ENCODE results near the gene CENPM. TPM values are rescaled to one million over a fixed set of nuclear protein-coding genes. Genes with fewer than 3 reads are reported as not detected.

Gene CENPM
- total RNA-seq, 4 donors from 2014 or later, result 2.4 to 3.2 TPM; not detected in 2

DNA sequence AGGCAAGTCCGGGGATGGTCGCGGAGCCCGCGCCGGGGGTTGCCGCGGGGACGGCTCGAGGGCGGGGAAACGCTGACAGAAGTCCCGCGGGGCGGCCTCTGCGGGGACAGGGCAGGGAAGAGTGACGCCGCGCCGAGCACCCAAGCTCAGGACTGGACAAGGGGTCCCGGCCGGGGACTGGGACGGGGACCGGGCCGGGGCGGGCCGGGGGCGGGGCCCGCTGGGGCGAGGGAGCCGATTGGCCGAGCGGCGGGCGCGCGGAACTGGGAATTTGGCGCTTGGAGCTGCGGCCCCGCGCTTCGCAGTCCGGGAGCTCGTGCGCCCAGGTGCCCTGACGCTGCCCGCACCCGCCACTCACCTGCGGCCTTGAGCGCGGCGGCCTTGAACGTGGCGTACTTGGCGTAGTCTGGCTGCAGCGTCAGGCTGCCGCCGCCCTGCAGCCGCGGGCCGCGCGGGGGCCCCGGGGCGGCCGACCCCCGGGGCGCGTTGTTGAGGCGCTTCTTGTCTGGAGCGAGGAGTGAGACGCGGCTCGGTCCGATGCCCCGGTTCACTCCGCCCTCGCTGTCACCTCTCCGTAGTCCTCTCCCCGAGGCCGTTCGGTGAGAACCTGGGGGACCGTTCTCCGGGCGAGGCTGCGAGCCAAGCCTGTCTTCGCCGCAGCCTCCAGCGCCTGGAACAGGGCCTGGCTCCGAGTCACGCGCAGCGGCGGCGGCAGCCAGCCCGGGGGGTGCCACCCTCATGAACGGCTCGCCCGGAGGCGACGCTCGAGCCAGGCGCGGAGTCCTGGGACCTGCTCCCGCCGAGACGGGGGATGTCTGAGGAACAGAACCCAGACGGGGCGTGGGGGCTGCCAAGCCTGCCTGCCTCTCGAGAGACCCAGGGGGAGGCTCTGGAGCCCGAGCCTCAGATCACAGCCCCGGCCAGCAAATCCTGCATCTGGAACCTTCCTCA, 36.6 kb downstream of the CENPM start:
- TF ChIP-seq CTCF (IDR thresholded peaks at IDR 0.05; ENCODE audit: low read depth), result no peak

DNA sequence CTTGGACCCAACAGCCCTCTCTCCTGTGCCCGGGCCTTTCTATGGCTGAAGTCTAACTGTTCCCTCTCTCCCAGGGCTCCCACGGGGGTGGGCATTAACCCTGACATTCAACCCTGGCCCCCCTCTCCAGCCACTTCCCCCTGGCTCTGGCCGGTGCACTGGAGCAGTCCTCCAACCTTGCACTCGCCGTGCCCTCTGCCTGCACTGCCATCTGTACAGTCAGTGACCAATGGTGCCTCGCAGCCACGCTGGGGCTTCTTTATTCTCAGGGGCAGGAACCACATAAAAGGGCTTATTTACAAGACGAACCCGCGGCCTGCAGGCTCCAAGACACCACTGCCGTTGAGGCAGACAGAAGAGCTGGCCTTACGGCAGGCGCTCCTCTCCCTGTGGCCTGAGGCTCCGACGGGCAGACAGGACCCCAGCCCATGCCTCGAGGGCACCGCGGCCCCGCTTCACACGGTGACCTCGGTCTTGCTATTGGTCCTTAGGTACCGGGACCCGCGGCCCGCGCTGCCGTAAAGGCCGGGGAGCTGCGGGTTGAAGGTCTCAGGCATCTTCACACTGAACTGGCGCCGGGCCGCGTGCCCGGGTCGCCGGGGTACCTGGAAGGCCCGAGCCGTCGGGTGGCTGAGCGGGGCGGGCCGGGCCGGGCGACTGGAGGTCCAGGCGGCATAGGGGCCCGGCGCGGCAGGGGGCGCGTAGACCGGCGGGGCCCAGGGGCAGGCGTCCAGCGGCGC, 37.5 kb downstream of the CENPM start:
- TF ChIP-seq CTCF (IDR thresholded peaks at IDR 0.05; ENCODE audit: low read depth), result no peak

GRCh38 chr22:41908411-41909309, 38.3 kb downstream of the CENPM start:
- no peak for TF ChIP-seq CTCF (IDR thresholded peaks at IDR 0.05; ENCODE audit: low read depth)

DNA sequence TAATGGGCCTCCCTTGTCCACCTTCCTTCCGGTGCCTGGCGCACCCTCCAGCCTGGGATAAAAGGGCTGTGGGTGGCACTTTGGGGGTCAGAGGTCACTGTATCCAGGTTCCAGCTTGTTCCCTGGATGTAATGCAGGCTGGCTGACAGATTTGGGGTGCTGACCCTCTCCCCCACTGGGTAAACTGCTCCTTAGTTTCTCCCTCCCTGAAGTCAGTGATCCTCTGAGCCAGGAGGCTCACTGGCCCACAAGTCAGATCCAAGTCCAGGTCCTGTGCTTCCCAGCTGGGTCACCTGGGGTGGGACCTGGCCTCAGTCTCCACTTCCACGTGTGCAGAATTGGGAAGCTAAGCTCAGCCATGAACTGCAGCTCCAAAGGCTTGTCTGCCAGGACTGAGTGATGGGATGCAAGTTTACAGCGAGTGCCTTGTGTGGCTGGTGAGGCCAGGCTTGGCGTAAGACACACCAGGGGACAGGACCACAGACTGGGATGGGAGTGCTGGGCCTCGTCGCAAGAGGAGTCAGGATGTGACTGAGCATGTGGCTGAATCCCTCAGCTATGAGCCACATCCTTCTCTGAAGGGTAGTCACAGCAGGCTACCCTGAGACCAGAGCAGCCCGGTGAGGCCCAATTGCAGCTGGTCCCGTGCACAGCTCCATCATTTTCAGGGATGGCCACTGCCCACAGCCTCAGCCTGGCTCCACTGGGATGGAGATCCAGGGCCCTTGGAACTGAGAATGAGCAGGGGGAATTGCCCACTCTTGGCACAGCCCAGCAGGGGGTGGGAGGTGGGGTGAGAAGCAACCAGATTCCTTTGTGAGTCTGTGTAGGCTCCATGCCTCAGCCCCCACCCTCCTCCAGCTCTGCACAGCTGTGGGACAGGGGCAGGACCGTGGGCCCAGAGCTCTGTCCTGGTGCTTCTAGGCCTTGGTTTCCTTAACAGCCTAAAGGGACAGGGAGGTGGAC, 39.2 kb downstream of the CENPM start:
- no peak for TF ChIP-seq CTCF (IDR thresholded peaks at IDR 0.05; ENCODE audit: low read depth)

DNA sequence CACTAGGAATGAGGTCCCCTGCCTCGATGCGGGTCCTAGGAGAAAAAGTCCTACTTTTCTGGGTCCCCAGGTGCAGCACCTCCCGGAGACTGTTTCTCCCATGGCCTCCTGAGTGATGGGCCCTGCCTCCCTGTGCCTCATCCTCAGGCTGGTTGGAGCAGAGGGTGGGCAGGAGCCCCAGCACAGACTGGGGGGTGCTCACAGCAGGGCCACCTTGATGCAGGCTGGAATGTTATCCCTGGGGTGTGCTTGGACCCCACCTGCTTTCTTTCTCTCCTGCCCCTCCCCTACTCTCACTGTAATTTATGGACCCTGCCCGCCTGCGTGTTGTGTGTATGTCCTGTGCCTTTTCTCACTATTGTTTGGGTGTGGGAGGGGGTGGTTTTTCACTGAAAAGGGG, 40.1 kb downstream of the CENPM start:
- no peak for TF ChIP-seq CTCF (IDR thresholded peaks at IDR 0.05; ENCODE audit: low read depth)

GRCh38 chr22:41905411-41906202, 41.3 kb downstream of the CENPM start:
- TF ChIP-seq CTCF (IDR thresholded peaks at IDR 0.05; ENCODE audit: low read depth), result no peak

Measured in subcutaneous adipose tissue (tissue), 4 donors.